Fibroblast of villous mesenchyme (primary cell): ENCODE data around the gene KAZN. TPM values are rescaled to one million over a fixed set of nuclear protein-coding genes. Genes with fewer than 3 reads are reported as not detected.

Source experiments
- DNase-seq: peaks from one replicate; pipeline ENCODE4 v3.0.0-alpha.2; 2010; ENCODE audit warnings: low read depth
- H3K4me3 ChIP-seq: 2 replicates; pipeline ENCODE4 v1.5.1; 2011; ENCODE audit warnings: low read depth, mild to moderate bottlenecking, low read length
- CTCF ChIP-seq: IDR thresholded peaks from 2 replicates; pipeline ENCODE4 v1.5.1; 2012; ENCODE audit warnings: low read depth, mild to moderate bottlenecking, low read length; ENCODE audit not compliant: insufficient read depth
- total RNA-seq: library from RNA; depleted of rRNA; stranded (reverse); fragments of >200 nt; gene quantifications from 2 replicates; pipeline ENCODE4 v1.2.3, GENCODE V29; 2012

KAZN gene
- total RNA-seq, 1 donor = 8.6 TPM

- no peak for TF ChIP-seq CTCF
- DNase-seq = no peak
- no peak overlapping the region for H3K4me3 ChIP-seq
Measured at GRCh38 chr1:15099441-15100120, 501.1 kb downstream of the KAZN start.

- peak; percentile 40 for DNase-seq
- no peak overlapping the region for H3K4me3 ChIP-seq
- peak; percentile 96 for TF ChIP-seq CTCF
Measured at GRCh38 chr1:15100121-15100879, 501.8 kb downstream of the KAZN start.

- H3K4me3 ChIP-seq = no peak overlapping the region
- no peak for TF ChIP-seq CTCF
- DNase-seq = no peak
Measured at GRCh38 chr1:15100880-15101760, 502.6 kb downstream of the KAZN start.

GRCh38 chr1:15101801-15102200 is 503.3 kb downstream of the KAZN start:
- H3K4me3 ChIP-seq = no peak overlapping the region
- TF ChIP-seq CTCF = no peak
- no peak for DNase-seq

GRCh38 chr1:15102646-15103045 is 504.2 kb downstream of the KAZN start:
- no peak for DNase-seq
- no peak overlapping the region for H3K4me3 ChIP-seq
- TF ChIP-seq CTCF = no peak

- H3K4me3 ChIP-seq = no peak overlapping the region
- no peak for DNase-seq
- TF ChIP-seq CTCF = no peak
Measured at GRCh38 chr1:15103211-15103610, 504.7 kb downstream of the KAZN start.
